ENCODE data around the gene DNAH8.

DNA sequence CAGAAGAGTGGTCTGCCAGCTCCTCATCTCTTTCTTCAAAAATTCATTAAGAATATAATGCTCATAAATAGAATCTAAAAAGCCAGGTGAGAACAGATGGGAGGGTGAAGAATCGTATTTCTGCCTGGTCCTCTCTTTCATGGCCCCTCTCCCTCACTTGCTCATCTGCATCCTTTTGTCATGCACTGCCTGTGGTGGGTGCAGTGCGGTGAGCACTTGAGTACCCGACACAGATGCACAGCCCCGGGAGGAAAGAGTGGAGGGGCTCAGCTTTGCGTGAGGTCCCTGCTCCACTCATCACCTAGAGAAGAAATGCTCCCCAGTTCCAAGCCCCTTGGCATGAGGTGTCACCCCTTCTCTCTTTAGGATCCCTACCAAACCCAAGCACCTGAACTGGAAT lies 275.4 kb downstream of the DNAH8 start:
- TF ChIP-seq, protein P1, sequence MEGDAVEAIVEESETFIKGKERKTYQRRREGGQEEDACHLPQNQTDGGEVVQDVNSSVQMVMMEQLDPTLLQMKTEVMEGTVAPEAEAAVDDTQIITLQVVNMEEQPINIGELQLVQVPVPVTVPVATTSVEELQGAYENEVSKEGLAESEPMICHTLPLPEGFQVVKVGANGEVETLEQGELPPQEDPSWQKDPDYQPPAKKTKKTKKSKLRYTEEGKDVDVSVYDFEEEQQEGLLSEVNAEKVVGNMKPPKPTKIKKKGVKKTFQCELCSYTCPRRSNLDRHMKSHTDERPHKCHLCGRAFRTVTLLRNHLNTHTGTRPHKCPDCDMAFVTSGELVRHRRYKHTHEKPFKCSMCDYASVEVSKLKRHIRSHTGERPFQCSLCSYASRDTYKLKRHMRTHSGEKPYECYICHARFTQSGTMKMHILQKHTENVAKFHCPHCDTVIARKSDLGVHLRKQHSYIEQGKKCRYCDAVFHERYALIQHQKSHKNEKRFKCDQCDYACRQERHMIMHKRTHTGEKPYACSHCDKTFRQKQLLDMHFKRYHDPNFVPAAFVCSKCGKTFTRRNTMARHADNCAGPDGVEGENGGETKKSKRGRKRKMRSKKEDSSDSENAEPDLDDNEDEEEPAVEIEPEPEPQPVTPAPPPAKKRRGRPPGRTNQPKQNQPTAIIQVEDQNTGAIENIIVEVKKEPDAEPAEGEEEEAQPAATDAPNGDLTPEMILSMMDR (IDR thresholded peaks at IDR 0.05), result no peak
- no peak for TF ChIP-seq POLR2A (IDR thresholded peaks at IDR 0.05)
